ENCODE data around the gene PHOX2B.

PHOX2B gene

GRCh38 chr4:41748571-41749475 lies at the start of gene PHOX2B:
PHOX2B (minus strand) TSS chr4:41748725; CDS start chr4:41748610, 115 bp downstream.
- no peak for DNase-seq (ENCODE audit: low read depth, low spot score)
- Histone ChIP-seq H3K27me3 (ENCODE audit: insufficient read depth, insufficient read length) (peaks cover 99% of the 10 kb centered on the region), H3K4me3 (ENCODE audit: insufficient read length, low read depth) (no peak within 1 kb of the TSS)

GRCh38 chr4:41797260-41797659 lies 48.7 kb upstream of the PHOX2B start:
- no peaks in the 10 kb centered on the region for H3K36me3 ChIP-seq (ENCODE audit: insufficient read depth, insufficient read length, low read length)
- no peak for DNase-seq (ENCODE audit: low read depth, low spot score)
- no peaks in the 10 kb centered on the region for H3K4me1 ChIP-seq (ENCODE audit: insufficient read depth, insufficient read length)
- H3K27me3 ChIP-seq (ENCODE audit: insufficient read depth, insufficient read length) = no peaks in the 10 kb centered on the region
- no peak overlapping the region for H3K4me3 ChIP-seq (ENCODE audit: insufficient read length, low read depth)
- no peaks in the 10 kb centered on the region for H3K9me3 ChIP-seq (ENCODE audit: insufficient read depth, low read length)
- TF ChIP-seq ZNF274 (IDR thresholded peaks at IDR 0.05; ENCODE audit: low read depth, low read length) = no peak
- no peak for TF ChIP-seq SUZ12 (IDR thresholded peaks at IDR 0.05; ENCODE audit: extremely low read depth, insufficient read depth, insufficient read length)
- no peak for TF ChIP-seq YY1 (IDR thresholded peaks at IDR 0.05; ENCODE audit: insufficient read depth, insufficient read length)
- H3K9ac ChIP-seq (ENCODE audit: insufficient read length, low read depth) = no peak overlapping the region

More at GRCh38 chr4:41748571-41749475, at the start of gene PHOX2B:
- peaks cover 4% of the 10 kb centered on the region for H3K4me1 ChIP-seq (ENCODE audit: insufficient read depth, insufficient read length)
- no peak within 1 kb of the TSS for H3K9ac ChIP-seq (ENCODE audit: insufficient read length, low read depth)
- TF ChIP-seq YY1 (IDR thresholded peaks at IDR 0.05; ENCODE audit: insufficient read depth, insufficient read length) = no peak
- peak; percentile 39 for TF ChIP-seq SUZ12 (IDR thresholded peaks at IDR 0.05; ENCODE audit: extremely low read depth, insufficient read depth, insufficient read length)
- H3K9me3 ChIP-seq (ENCODE audit: insufficient read depth, low read length) = no peaks in the 10 kb centered on the region
- H3K36me3 ChIP-seq (ENCODE audit: insufficient read depth, insufficient read length, low read length) = no peaks in the 10 kb centered on the region

GRCh38 chr4:41796545-41797210 lies 48.2 kb upstream of the PHOX2B start:
- Histone ChIP-seq H3K27me3 (ENCODE audit: insufficient read depth, insufficient read length) (no peaks in the 10 kb centered on the region), H3K36me3 (ENCODE audit: insufficient read depth, insufficient read length, low read length) (no peaks in the 10 kb centered on the region), H3K4me1 (ENCODE audit: insufficient read depth, insufficient read length) (no peaks in the 10 kb centered on the region), H3K9ac (ENCODE audit: insufficient read length, low read depth) (peak overlapping the region; percentile 24), H3K4me3 (ENCODE audit: insufficient read length, low read depth) (no peak overlapping the region), H3K9me3 (ENCODE audit: insufficient read depth, low read length) (no peaks in the 10 kb centered on the region)
- peak; percentile 76 for DNase-seq (ENCODE audit: low read depth, low spot score)
- TF ChIP-seq SUZ12 (IDR thresholded peaks at IDR 0.05; ENCODE audit: extremely low read depth, insufficient read depth, insufficient read length) (no peak), YY1 (IDR thresholded peaks at IDR 0.05; ENCODE audit: insufficient read depth, insufficient read length) (no peak), ZNF274 (IDR thresholded peaks at IDR 0.05; ENCODE audit: low read depth, low read length) (no peak)

- H3K4me3 ChIP-seq (ENCODE audit: insufficient read length, low read depth) = no peak overlapping the region
- no peak overlapping the region for H3K9ac ChIP-seq (ENCODE audit: insufficient read length, low read depth)
- no peaks in the 10 kb centered on the region for H3K4me1 ChIP-seq (ENCODE audit: insufficient read depth, insufficient read length)
- TF ChIP-seq ZNF274 (IDR thresholded peaks at IDR 0.05; ENCODE audit: low read depth, low read length) = no peak
- TF ChIP-seq YY1 (IDR thresholded peaks at IDR 0.05; ENCODE audit: insufficient read depth, insufficient read length) = no peak
- no peak for TF ChIP-seq SUZ12 (IDR thresholded peaks at IDR 0.05; ENCODE audit: extremely low read depth, insufficient read depth, insufficient read length)
- no peaks in the 10 kb centered on the region for H3K27me3 ChIP-seq (ENCODE audit: insufficient read depth, insufficient read length)
- no peaks in the 10 kb centered on the region for H3K9me3 ChIP-seq (ENCODE audit: insufficient read depth, low read length)
- DNase-seq (ENCODE audit: low read depth, low spot score) = no peak
- H3K36me3 ChIP-seq (ENCODE audit: insufficient read depth, insufficient read length, low read length) = no peaks in the 10 kb centered on the region
Measured at GRCh38 chr4:41795796-41796385, 47.4 kb upstream of the PHOX2B start.

- no peak for DNase-seq (ENCODE audit: low read depth, low spot score)
- H3K36me3 ChIP-seq (ENCODE audit: insufficient read depth, insufficient read length, low read length) = no peaks in the 10 kb centered on the region
- no peak overlapping the region for H3K4me3 ChIP-seq (ENCODE audit: insufficient read length, low read depth)
- H3K9ac ChIP-seq (ENCODE audit: insufficient read length, low read depth) = no peak overlapping the region
- H3K27me3 ChIP-seq (ENCODE audit: insufficient read depth, insufficient read length) = no peaks in the 10 kb centered on the region
- no peaks in the 10 kb centered on the region for H3K4me1 ChIP-seq (ENCODE audit: insufficient read depth, insufficient read length)
- TF ChIP-seq ZNF274 (IDR thresholded peaks at IDR 0.05; ENCODE audit: low read depth, low read length) (no peak), SUZ12 (IDR thresholded peaks at IDR 0.05; ENCODE audit: extremely low read depth, insufficient read depth, insufficient read length) (no peak), YY1 (IDR thresholded peaks at IDR 0.05; ENCODE audit: insufficient read depth, insufficient read length) (no peak)
- no peaks in the 10 kb centered on the region for H3K9me3 ChIP-seq (ENCODE audit: insufficient read depth, low read length)
Measured at GRCh38 chr4:41792166-41792565, 43.6 kb upstream of the PHOX2B start.

GRCh38 chr4:41791557-41791956 lies 43.0 kb upstream of the PHOX2B start:
- H3K9ac ChIP-seq (ENCODE audit: insufficient read length, low read depth) = no peak overlapping the region

GRCh38 chr4:41787931-41788330 lies 39.4 kb upstream of the PHOX2B start:
- TF ChIP-seq ZNF274 (IDR thresholded peaks at IDR 0.05; ENCODE audit: low read depth, low read length) = no peak
- no peak for TF ChIP-seq YY1 (IDR thresholded peaks at IDR 0.05; ENCODE audit: insufficient read depth, insufficient read length)
- no peak for TF ChIP-seq SUZ12 (IDR thresholded peaks at IDR 0.05; ENCODE audit: extremely low read depth, insufficient read depth, insufficient read length)
- H3K27me3 ChIP-seq (ENCODE audit: insufficient read depth, insufficient read length) = no peaks in the 10 kb centered on the region
- H3K36me3 ChIP-seq (ENCODE audit: insufficient read depth, insufficient read length, low read length) = no peaks in the 10 kb centered on the region
- H3K9ac ChIP-seq (ENCODE audit: insufficient read length, low read depth) = no peak overlapping the region
- no peaks in the 10 kb centered on the region for H3K9me3 ChIP-seq (ENCODE audit: insufficient read depth, low read length)
- no peaks in the 10 kb centered on the region for H3K4me1 ChIP-seq (ENCODE audit: insufficient read depth, insufficient read length)
- no peak overlapping the region for H3K4me3 ChIP-seq (ENCODE audit: insufficient read length, low read depth)
- DNase-seq (ENCODE audit: low read depth, low spot score) = no peak

More at GRCh38 chr4:41791557-41791956, 43.0 kb upstream of the PHOX2B start:
- Histone ChIP-seq H3K36me3 (ENCODE audit: insufficient read depth, insufficient read length, low read length) (no peaks in the 10 kb centered on the region), H3K4me1 (ENCODE audit: insufficient read depth, insufficient read length) (no peaks in the 10 kb centered on the region), H3K4me3 (ENCODE audit: insufficient read length, low read depth) (no peak overlapping the region), H3K9me3 (ENCODE audit: insufficient read depth, low read length) (no peaks in the 10 kb centered on the region), H3K27me3 (ENCODE audit: insufficient read depth, insufficient read length) (no peaks in the 10 kb centered on the region)
- no peak for TF ChIP-seq YY1 (IDR thresholded peaks at IDR 0.05; ENCODE audit: insufficient read depth, insufficient read length)
- TF ChIP-seq ZNF274 (IDR thresholded peaks at IDR 0.05; ENCODE audit: low read depth, low read length) = no peak
- TF ChIP-seq SUZ12 (IDR thresholded peaks at IDR 0.05; ENCODE audit: extremely low read depth, insufficient read depth, insufficient read length) = no peak
- no peak for DNase-seq (ENCODE audit: low read depth, low spot score)
